Thyroid gland (tissue), 4 donors: ENCODE data around the gene CD96.

Source experiments
- POLR2A ChIP-seq, 2 donors: fragments of 450-650 bp; IDR thresholded peaks; one replicate each; pipeline ENCODE4 v1.6.1; 2017; ENCODE audit warnings: antibody characterized with exemption in 2 of 2, mild to moderate bottlenecking in 2 of 2, moderate library complexity in 1 of 2
- TF ChIP-seq, protein P1 (sequence below), 6 experiments: fragments of 200-600 bp in 3 of 6; fragments of 450-650 bp in 3 of 6; sonication (generic) in 3 of 6; IDR thresholded peaks; one replicate each; pipeline ENCODE4 v1.5.1; 2016 to 2019; ENCODE audit warnings: antibody characterized with exemption in 6 of 6, mild to moderate bottlenecking in 2 of 6, inconsistent platforms in 1 of 6, moderate library complexity in 1 of 6

- TF ChIP-seq, protein P1, sequence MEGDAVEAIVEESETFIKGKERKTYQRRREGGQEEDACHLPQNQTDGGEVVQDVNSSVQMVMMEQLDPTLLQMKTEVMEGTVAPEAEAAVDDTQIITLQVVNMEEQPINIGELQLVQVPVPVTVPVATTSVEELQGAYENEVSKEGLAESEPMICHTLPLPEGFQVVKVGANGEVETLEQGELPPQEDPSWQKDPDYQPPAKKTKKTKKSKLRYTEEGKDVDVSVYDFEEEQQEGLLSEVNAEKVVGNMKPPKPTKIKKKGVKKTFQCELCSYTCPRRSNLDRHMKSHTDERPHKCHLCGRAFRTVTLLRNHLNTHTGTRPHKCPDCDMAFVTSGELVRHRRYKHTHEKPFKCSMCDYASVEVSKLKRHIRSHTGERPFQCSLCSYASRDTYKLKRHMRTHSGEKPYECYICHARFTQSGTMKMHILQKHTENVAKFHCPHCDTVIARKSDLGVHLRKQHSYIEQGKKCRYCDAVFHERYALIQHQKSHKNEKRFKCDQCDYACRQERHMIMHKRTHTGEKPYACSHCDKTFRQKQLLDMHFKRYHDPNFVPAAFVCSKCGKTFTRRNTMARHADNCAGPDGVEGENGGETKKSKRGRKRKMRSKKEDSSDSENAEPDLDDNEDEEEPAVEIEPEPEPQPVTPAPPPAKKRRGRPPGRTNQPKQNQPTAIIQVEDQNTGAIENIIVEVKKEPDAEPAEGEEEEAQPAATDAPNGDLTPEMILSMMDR (IDR thresholded peaks at IDR 0.05): no peak
- peak in 1 of 2 donors; percentile 72 for TF ChIP-seq POLR2A (IDR thresholded peaks at IDR 0.05)
These were observed 53.2 kb downstream of the CD96 start, which contains the start of gene ZBED2 for GRCh38 chr3:111595232-111595631.
